Liver (tissue), 9 donors: ENCODE results near the gene MAPK4. TPM values are rescaled to one million over a fixed set of nuclear protein-coding genes. Genes with fewer than 3 reads are reported as not detected.

Source experiments
- DNase-seq: peaks from one replicate; pipeline ENCODE4 v3.0.0-alpha.2; 2017; ENCODE audit warnings: low spot score
- H3K27ac ChIP-seq, 2 donors: one replicate each; pipeline ENCODE4 v1.7.0; 2013; ENCODE audit warnings: inconsistent platforms in 2 of 2, low read length in 2 of 2, control low read depth in 1 of 2, low read depth in 1 of 2, mild to moderate bottlenecking in 1 of 2
- H3K27me3 ChIP-seq, 4 donors: one replicate each; pipeline versions ENCODE4 v1.6.1 to v1.7.0; 2013; ENCODE audit warnings: low read length in 3 of 4, inconsistent platforms in 1 of 4, mild to moderate bottlenecking in 1 of 4, moderate library complexity in 1 of 4; ENCODE audit not compliant: control insufficient read depth in 4 of 4, insufficient read depth in 4 of 4
- H3K36me3 ChIP-seq, 4 donors: one replicate each; pipeline versions ENCODE4 v1.6.1 to v1.7.0; 2013; ENCODE audit warnings: low read length in 3 of 4, mild to moderate bottlenecking in 3 of 4, low read depth in 1 of 4, moderate library complexity in 1 of 4; ENCODE audit not compliant: control insufficient read depth in 4 of 4, insufficient read depth in 3 of 4
- H3K4me1 ChIP-seq, 4 donors: one replicate each; pipeline versions ENCODE4 v1.6.1 to v1.7.0; 2013; ENCODE audit warnings: low read length in 3 of 4, mild to moderate bottlenecking in 3 of 4, moderate library complexity in 1 of 4; ENCODE audit not compliant: control insufficient read depth in 4 of 4, insufficient read depth in 4 of 4
- H3K4me3 ChIP-seq, 3 donors: one replicate each; pipeline versions ENCODE4 v1.6.1 to v1.7.0; 2013; ENCODE audit warnings: low read length in 3 of 3, control low read depth in 1 of 3, low read depth in 1 of 3, mild to moderate bottlenecking in 1 of 3
- H3K9ac ChIP-seq, 2 donors: one replicate each; pipeline ENCODE4 v1.7.0; 2013; ENCODE audit warnings: low read length in 2 of 2, mild to moderate bottlenecking in 2 of 2, moderate library complexity in 2 of 2, control low read depth in 1 of 2, low read depth in 1 of 2
- H3K9me3 ChIP-seq, 4 donors: one replicate each; pipeline versions ENCODE4 v1.6.1 to v1.7.0; 2013; ENCODE audit warnings: low read length in 3 of 4; ENCODE audit not compliant: control insufficient read depth in 4 of 4
- ATF3 ChIP-seq: IDR thresholded peaks from 2 replicates; pipeline ENCODE4 v1.6.1; 2016; ENCODE audit warnings: antibody characterized with exemption
- FOXA1 ChIP-seq: IDR thresholded peaks from 2 replicates; pipeline ENCODE4 v1.6.1; 2016; ENCODE audit warnings: antibody characterized with exemption
- FOXA2 ChIP-seq: IDR thresholded peaks from 2 replicates; pipeline ENCODE4 v1.6.1; 2016; ENCODE audit warnings: antibody characterized with exemption
- GABPA ChIP-seq, 2 donors: IDR thresholded peaks in 1 of 2; conservative IDR thresholded peaks in 1 of 2; 2 replicates each; pipeline ENCODE4 v1.6.1; 2016; ENCODE audit warnings: antibody characterized with exemption in 2 of 2, mild to moderate bottlenecking in 1 of 2, moderate library complexity in 1 of 2
- HNF4A ChIP-seq, 2 donors: conservative IDR thresholded peaks; 2 replicates each; pipeline ENCODE4 v1.6.1; 2016; ENCODE audit warnings: antibody characterized with exemption in 2 of 2, mild to moderate bottlenecking in 2 of 2
- NR2F2 ChIP-seq: IDR thresholded peaks from 2 replicates; pipeline ENCODE4 v1.6.1; 2016; ENCODE audit warnings: antibody characterized with exemption
- REST ChIP-seq: IDR thresholded peaks from 2 replicates; pipeline ENCODE4 v1.6.1; 2016; ENCODE audit warnings: antibody characterized with exemption, mild to moderate bottlenecking
- ZBTB33 ChIP-seq: IDR thresholded peaks from 2 replicates; pipeline ENCODE4 v1.6.1; 2016; ENCODE audit warnings: antibody characterized with exemption
- WGBS: extraction: QIAGEN DNeasy Blood & Tissue Kit; methylation state at CpG from one replicate; pipeline ENCODE4 v1.1.7; 2013; 5-methylcytosine and 5-hydroxymethylcytosine counted together
- polyA plus RNA-seq, 2 donors: library from polyadenylated mRNA; stranded (reverse) in 1 of 2; unstranded in 1 of 2; fragments of 200-250 nt in 1 of 2; fragments of >200 nt in 1 of 2; fragmentation: Nextera tagmentation in 1 of 2; extraction: Ambion mirVana in 1 of 2; gene quantifications; one replicate each; pipeline versions ENCODE4 v1.2.1 to v1.2.3, GENCODE V29; 2013 to 2015
- total RNA-seq, 2 donors: library from RNA; depleted of rRNA; stranded (reverse); fragments of >200 nt; gene quantifications; one replicate each; pipeline ENCODE4 v1.2.3, GENCODE V29; 2014
- donor health status: healthy.
- donor health status: healthy.
- donor health status: healthy.
- donor health status: healthy.
- donor health status: healthy.

MAPK4 gene
- total and polyA plus RNA-seq, 4 donors = under 0.01 to 4.9 (median 1.5) TPM

GRCh38 chr18:50679056-50679455 lies 119.2 kb downstream of the MAPK4 start:
- Histone ChIP-seq H3K9ac (no peak overlapping the region), H3K4me1 (no peaks in the 10 kb centered on the region), H3K4me3 (no peak overlapping the region), H3K36me3 (no peaks in the 10 kb centered on the region), H3K9me3 (no peaks in the 10 kb centered on the region), H3K27ac (no peak overlapping the region), H3K27me3 (no peaks in the 10 kb centered on the region)
- TF ChIP-seq ZBTB33 (no peak), NR2F2 (no peak), FOXA2 (no peak), HNF4A (conservative IDR thresholded peaks at IDR 0.05) (no peak)
- 94% methylated on average over 5 of the region's 5 CpGs for WGBS
- no peak for DNase-seq

- H3K4me1 ChIP-seq = no peaks in the 10 kb centered on the region
- H3K9me3 ChIP-seq = no peaks in the 10 kb centered on the region
- no peaks in the 10 kb centered on the region for H3K27me3 ChIP-seq
- DNase-seq = no peak
- no peak overlapping the region for H3K27ac ChIP-seq
- H3K9ac ChIP-seq = no peak overlapping the region
- H3K4me3 ChIP-seq = no peak overlapping the region
- TF ChIP-seq HNF4A (conservative IDR thresholded peaks at IDR 0.05) (no peak), REST (no peak), FOXA1 (no peak), ATF3 (no peak)
- no peaks in the 10 kb centered on the region for H3K36me3 ChIP-seq
- WGBS = 96% methylated on average over 10 of the region's 10 CpGs
These were observed 119.8 kb downstream of the MAPK4 start for GRCh38 chr18:50679656-50680055.

GRCh38 chr18:50680966-50681365 lies 121.1 kb downstream of the MAPK4 start:
- H3K9me3 ChIP-seq = no peaks in the 10 kb centered on the region
- H3K9ac ChIP-seq = no peak overlapping the region
- TF ChIP-seq GABPA (IDR thresholded peaks at IDR 0.05 in 1 of 2, conservative IDR thresholded peaks at IDR 0.05 in 1 of 2) (no peak), REST (no peak)
- no peaks in the 10 kb centered on the region for H3K27me3 ChIP-seq
- H3K27ac ChIP-seq = no peak overlapping the region
- no peak overlapping the region for H3K4me3 ChIP-seq
- DNase-seq = no peak
- 91% methylated on average over 1 of the region's 1 CpG for WGBS
- H3K4me1 ChIP-seq = no peaks in the 10 kb centered on the region
- H3K36me3 ChIP-seq = no peaks in the 10 kb centered on the region
